ENCODE data around the gene TCEA2.

DNA sequence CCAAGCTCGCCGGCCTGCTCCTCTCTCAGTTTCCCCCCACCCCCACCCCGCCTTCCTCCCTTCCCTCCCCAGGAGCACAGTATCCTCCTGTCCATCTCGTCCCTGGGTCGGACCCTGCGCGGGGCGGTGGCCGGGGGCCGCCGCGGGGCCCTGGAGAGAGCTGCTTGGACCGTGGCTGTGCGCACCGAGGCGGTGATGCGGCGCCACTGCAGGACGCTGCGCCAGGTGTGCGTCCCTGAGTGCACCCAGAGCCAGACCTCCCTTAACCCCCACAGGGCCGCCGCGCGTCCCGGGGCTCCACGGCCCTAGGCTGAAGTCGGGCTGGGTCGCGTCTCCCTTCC is 24.8 kb upstream of the TCEA2 start:
- TF ChIP-seq CTCF (IDR thresholded peaks at IDR 0.05; ENCODE audit: low read depth, low read length): no peak
- TF ChIP-seq POLR2A (IDR thresholded peaks at IDR 0.05; ENCODE audit: extremely low read depth, insufficient read length): no peak
- no peak for TF ChIP-seq MYC (IDR thresholded peaks at IDR 0.05; ENCODE audit: low read depth, low read length)
- no peak for TF ChIP-seq MAX (IDR thresholded peaks at IDR 0.05; ENCODE audit: low read depth, low read length)
